Hepatocyte (in vitro differentiated cells): ENCODE measurements around the gene LAMA4. TPM values are rescaled to one million over a fixed set of nuclear protein-coding genes. Genes with fewer than 3 reads are reported as not detected.

Source experiments
- DNase-seq: peaks from one replicate; pipeline ENCODE4 v3.0.0-alpha.2; 2016; ENCODE audit warnings: low spot score
- H2AFZ ChIP-seq: fragments of 200-600 bp; sonication (generic); 2 replicates; pipeline ENCODE4 v1.6.0; 2016; ENCODE audit warnings: antibody characterized with exemption, mild to moderate bottlenecking
- H3K27ac ChIP-seq: fragments of 200-600 bp; sonication (generic); 2 replicates; pipeline ENCODE4 v1.5.1; 2016; ENCODE audit warnings: mild to moderate bottlenecking
- H3K27me3 ChIP-seq: fragments of 200-600 bp; sonication (generic); 2 replicates; pipeline ENCODE4 v1.6.1; 2016
- H3K36me3 ChIP-seq: fragments of 200-600 bp; sonication (generic); replicated peaks from 2 replicates; pipeline ENCODE4 v1.5.1; 2016; ENCODE audit warnings: low read depth; ENCODE audit not compliant: insufficient read depth
- H3K4me1 ChIP-seq: fragments of 200-600 bp; sonication (generic); 2 replicates; pipeline ENCODE4 v1.5.1; 2016; ENCODE audit warnings: mild to moderate bottlenecking, moderate library complexity; ENCODE audit not compliant: insufficient read depth
- H3K4me2 ChIP-seq: fragments of 200-600 bp; sonication (generic); 2 replicates; pipeline ENCODE4 v1.6.0; 2016
- H3K4me3 ChIP-seq: fragments of 200-600 bp; sonication (generic); 2 replicates; pipeline ENCODE4 v1.5.1; 2016; ENCODE audit warnings: mild to moderate bottlenecking
- H3K79me2 ChIP-seq: fragments of 200-600 bp; sonication (generic); 2 replicates; pipeline ENCODE4 v1.6.0; 2017; ENCODE audit warnings: mild to moderate bottlenecking
- H3K9me2 ChIP-seq: fragments of 200-600 bp; sonication (generic); replicated peaks from 2 replicates; pipeline ENCODE4 v1.6.0; 2017; ENCODE audit warnings: mild to moderate bottlenecking; ENCODE audit not compliant: insufficient read depth
- H3K9me3 ChIP-seq: fragments of 200-600 bp; sonication (generic); 2 replicates; pipeline ENCODE4 v1.5.1; 2016; ENCODE audit warnings: low read depth, mild to moderate bottlenecking
- H4K20me1 ChIP-seq: fragments of 200-600 bp; sonication (generic); 2 replicates; pipeline ENCODE4 v1.6.0; 2016; ENCODE audit warnings: mild to moderate bottlenecking; ENCODE audit not compliant: insufficient read depth, poor library complexity, severe bottlenecking
- CTCF ChIP-seq: fragments of 200-600 bp; sonication (generic); IDR thresholded peaks from 2 replicates; pipeline ENCODE4 v1.5.1; 2016; ENCODE audit warnings: antibody characterized with exemption, mild to moderate bottlenecking; ENCODE audit not compliant: poor library complexity
- EZH2 ChIP-seq: fragments of 200-600 bp; sonication (generic); IDR thresholded peaks from 2 replicates; pipeline ENCODE4 v1.6.1; 2016; ENCODE audit warnings: antibody characterized with exemption, mild to moderate bottlenecking, borderline replicate concordance
- EZH2phosphoT487 ChIP-seq: fragments of 200-600 bp; sonication (generic); IDR thresholded peaks from one replicate; pipeline ENCODE4 v1.6.1; 2018; ENCODE audit warnings: antibody characterized with exemption, mild to moderate bottlenecking, low read depth, moderate library complexity; ENCODE audit not compliant: unreplicated experiment, severe bottlenecking
- WGBS: methylation state at CpG from one replicate; pipeline ENCODE4 v1.1.6; 2016; ENCODE audit warnings: low lambda C conversion rate; ENCODE audit errors: missing lambda C conversion rate; 5-methylcytosine and 5-hydroxymethylcytosine counted together
- polyA plus RNA-seq: library from polyadenylated mRNA; unstranded; fragments of >200 nt; fragmentation: Nextera tagmentation; extraction: Ambion mirVana; gene quantifications from 2 replicates; pipeline ENCODE4 v1.2.1, GENCODE V29; 2016
- total RNA-seq: library from RNA; depleted of rRNA; stranded (reverse); fragments of >200 nt; gene quantifications from 2 replicates; pipeline ENCODE4 v1.2.3, GENCODE V29; 2014

Gene LAMA4
- total and polyA plus RNA-seq, 2 experiments from 2014 or later = 14.1 to 18.9 TPM

GRCh38 chr6:112298816-112299281, 44.5 kb upstream of the LAMA4 start:
- no peak for DNase-seq
- Histone ChIP-seq H4K20me1 (no peaks in the 10 kb centered on the region), H3K9me2 (no peaks in the 10 kb centered on the region), H3K27me3 (no peaks in the 10 kb centered on the region), H3K9me3 (no peaks in the 10 kb centered on the region), H2AFZ (no peak overlapping the region), H3K36me3 (no peaks in the 10 kb centered on the region), H3K27ac (peak overlapping the region; percentile 56), H3K4me3 (no peak overlapping the region), H3K4me2 (no peak overlapping the region), H3K79me2 (no peaks in the 10 kb centered on the region), H3K4me1 (peaks cover 16% of the 10 kb centered on the region)
- 91% methylated on average over 1 of the region's 1 CpG for WGBS
- TF ChIP-seq CTCF (no peak), EZH2phosphoT487 (no peak), EZH2 (no peak)

GRCh38 chr6:112298021-112298745, 43.8 kb upstream of the LAMA4 start:
- peak overlapping the region; percentile 56 for H3K27ac ChIP-seq
- H3K4me2 ChIP-seq = no peak overlapping the region

GRCh38 chr6:112296694-112297093, 42.3 kb upstream of the LAMA4 start:
- no peaks in the 10 kb centered on the region for H3K9me2 ChIP-seq
- H3K4me1 ChIP-seq = peaks cover 16% of the 10 kb centered on the region
- H3K27me3 ChIP-seq = no peaks in the 10 kb centered on the region
- H3K36me3 ChIP-seq = no peaks in the 10 kb centered on the region
- no peaks in the 10 kb centered on the region for H3K79me2 ChIP-seq
- H3K4me3 ChIP-seq = no peak overlapping the region
- H3K4me2 ChIP-seq = no peak overlapping the region
- H3K9me3 ChIP-seq = no peaks in the 10 kb centered on the region
- no peak overlapping the region for H2AFZ ChIP-seq
- H4K20me1 ChIP-seq = no peaks in the 10 kb centered on the region
- no peak for DNase-seq
- no peak overlapping the region for H3K27ac ChIP-seq
- TF ChIP-seq EZH2 = no peak
- no peak for TF ChIP-seq CTCF
- TF ChIP-seq EZH2phosphoT487 = no peak

More at GRCh38 chr6:112298021-112298745, 43.8 kb upstream of the LAMA4 start:
- H2AFZ ChIP-seq = no peak overlapping the region
- H3K9me3 ChIP-seq = no peaks in the 10 kb centered on the region
- TF ChIP-seq CTCF (no peak), EZH2 (no peak), EZH2phosphoT487 (no peak)
- H4K20me1 ChIP-seq = no peaks in the 10 kb centered on the region
- 78% methylated on average over 7 of the region's 7 CpGs for WGBS
- no peaks in the 10 kb centered on the region for H3K79me2 ChIP-seq
- H3K4me1 ChIP-seq = peaks cover 16% of the 10 kb centered on the region
- DNase-seq = peak; percentile 52
- H3K27me3 ChIP-seq = no peaks in the 10 kb centered on the region
- H3K36me3 ChIP-seq = no peaks in the 10 kb centered on the region
- no peaks in the 10 kb centered on the region for H3K9me2 ChIP-seq
- no peak overlapping the region for H3K4me3 ChIP-seq

GRCh38 chr6:112296122-112296521, 41.8 kb upstream of the LAMA4 start:
- Histone ChIP-seq H2AFZ (no peak overlapping the region), H3K9me3 (no peaks in the 10 kb centered on the region), H3K4me1 (peaks cover 16% of the 10 kb centered on the region), H4K20me1 (no peaks in the 10 kb centered on the region), H3K9me2 (no peaks in the 10 kb centered on the region), H3K27me3 (no peaks in the 10 kb centered on the region), H3K36me3 (no peaks in the 10 kb centered on the region), H3K4me2 (no peak overlapping the region), H3K79me2 (no peaks in the 10 kb centered on the region), H3K4me3 (no peak overlapping the region), H3K27ac (no peak overlapping the region)
- peak; percentile 16 for DNase-seq
- 79% methylated on average over 2 of the region's 2 CpGs for WGBS
- TF ChIP-seq EZH2phosphoT487 (no peak), CTCF (peak; percentile 22), EZH2 (no peak)
